GM18508 (cell line): Measurements from ENCODE around the gene PDE4C.
"Not testable (repeated sequence)": the region's sequence is repeated elsewhere in the genome, so short reads cannot be mapped to it uniquely, and the experiment has no call there.

Experiments
- ATAC-seq: cut with Tn5 transposase; IDR thresholded peaks from one replicate; pipeline ENCODE4 v1.9.1; 2021; ENCODE audit warnings: moderate number of reproducible peaks; ENCODE audit not compliant: insufficient read depth, unreplicated experiment

PDE4C gene

GRCh38 chr19:18224525-18225354, 1.5 kb downstream of the PDE4C start:
- ATAC-seq: peak; percentile 74

DNA sequence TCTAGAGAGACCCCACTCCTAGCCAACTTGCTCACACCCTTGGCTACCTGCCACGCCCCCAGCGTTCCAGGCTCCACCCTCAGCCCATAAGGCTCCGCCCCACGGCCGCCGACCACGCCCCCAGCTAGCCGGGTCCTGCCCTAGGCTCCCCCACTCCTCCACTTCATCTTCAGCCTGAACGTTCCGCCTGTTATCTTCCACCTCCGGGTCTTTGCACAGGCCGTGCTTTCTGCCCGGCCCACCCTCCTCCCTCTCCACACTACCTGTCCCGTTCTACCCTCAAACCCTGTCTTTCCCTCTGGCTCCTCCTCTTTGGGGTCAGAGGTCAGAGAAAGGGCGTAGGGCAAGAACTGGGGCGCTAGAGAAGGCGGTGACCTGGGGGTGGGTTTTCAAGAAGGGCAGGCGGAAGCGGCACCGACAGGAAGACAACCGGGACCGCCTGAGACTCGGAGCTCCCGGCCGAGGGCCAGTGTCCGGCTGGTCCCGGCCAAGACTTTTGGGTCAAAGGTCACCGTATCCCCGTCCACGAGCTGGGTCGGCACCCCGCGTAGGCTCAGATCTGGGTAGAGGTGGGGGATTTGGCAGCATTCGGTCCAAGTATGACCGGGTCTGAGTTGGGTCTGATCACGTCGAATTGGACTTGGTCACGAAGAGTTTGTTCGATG, 2.2 kb downstream of the PDE4C start:
- ATAC-seq: no peak

- no peak for ATAC-seq
Observed at GRCh38 chr19:18221815-18222725, 4.2 kb downstream of the PDE4C start.

DNA sequence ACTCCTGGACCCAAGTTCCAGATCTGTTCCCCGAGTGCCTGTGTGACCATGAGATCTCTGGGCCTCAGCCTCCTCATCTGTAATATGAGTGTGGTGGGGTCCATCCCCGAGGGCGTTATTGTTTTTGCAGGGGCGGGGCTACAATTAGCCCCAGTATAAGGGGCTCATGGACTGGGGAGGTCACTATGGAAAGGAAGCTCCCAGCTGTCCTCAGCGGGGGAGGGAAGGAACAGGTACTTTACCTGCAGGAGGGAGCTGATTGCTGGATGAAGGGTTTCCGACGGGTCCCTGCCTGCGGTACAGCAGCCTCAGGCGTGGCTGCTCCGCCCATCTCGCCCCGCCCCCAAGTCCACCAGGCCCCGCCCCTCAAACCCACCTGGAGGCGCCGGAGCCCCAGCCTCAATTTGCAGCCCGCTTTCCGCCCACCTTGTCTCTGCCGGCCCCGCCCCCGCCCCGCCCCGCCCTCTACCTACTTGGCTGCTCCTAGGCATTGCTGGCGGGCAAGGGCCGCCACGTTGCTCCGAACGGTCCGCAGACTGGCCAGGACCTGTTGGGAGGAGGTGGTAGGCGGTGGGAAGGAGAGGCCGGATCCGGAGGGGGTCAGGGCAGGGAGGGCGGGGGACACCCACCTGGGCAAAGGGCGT, 5.5 kb downstream of the PDE4C start:
- ATAC-seq: no peak

DNA sequence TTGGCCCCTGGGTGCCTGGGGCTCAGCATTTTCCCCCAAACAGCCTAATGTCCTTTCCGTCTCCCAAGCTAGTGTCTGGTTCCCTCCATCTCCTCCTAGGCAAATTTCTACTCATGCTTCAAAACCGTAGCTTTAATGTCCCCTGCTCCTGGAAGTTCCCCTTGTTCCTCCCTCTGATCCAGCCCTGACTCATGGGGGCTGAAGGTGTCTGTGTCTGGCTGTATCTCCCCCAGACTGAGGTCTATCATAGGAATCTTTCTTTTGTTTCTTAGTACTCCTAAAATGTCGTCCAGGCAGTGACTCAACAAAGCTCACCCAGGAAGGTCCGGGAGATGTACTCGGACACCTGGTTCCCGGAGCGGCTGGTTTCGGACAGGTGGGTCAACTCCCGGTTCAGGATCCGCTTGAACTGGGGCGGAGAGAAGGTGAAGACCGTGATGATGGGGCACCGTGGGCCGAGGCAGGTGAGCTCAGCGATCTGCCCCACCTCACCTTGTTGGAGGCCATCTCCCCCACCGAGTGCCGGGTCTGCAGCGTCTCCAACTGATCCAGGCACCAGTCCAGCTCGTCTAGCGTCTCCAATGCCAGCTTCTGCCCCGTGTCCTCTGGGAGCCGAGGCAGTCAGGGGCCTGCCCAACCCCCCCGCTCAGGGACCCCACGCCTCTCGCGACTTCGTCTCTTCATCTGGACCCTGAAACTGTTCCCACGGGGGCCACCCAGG, 6.2 kb downstream of the PDE4C start:
- ATAC-seq: no peak

- no peak for ATAC-seq
Observed at GRCh38 chr19:18218600-18218999, 7.6 kb downstream of the PDE4C start.

GRCh38 chr19:18218159-18218558, 8.1 kb downstream of the PDE4C start:
- ATAC-seq: no peak

DNA sequence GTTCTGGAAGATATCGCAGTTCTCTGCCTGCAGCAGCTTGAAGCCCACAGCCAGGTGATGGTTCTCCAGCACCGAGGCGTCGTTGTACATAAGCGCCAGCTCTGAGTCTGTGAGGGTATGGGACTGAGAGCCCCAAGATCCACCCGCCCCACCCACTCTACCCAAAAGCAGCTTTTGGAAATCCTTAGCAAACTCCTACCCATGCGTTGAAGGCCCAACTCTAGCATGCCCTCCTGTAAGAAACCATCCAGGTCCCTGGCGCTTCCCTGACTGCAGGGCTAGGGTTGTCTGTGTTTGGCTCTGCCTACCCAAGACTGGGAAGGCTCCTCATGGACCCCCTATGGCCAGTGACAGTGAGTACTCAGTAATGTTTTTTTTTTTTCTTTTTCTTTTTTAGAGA, 9.4 kb downstream of the PDE4C start:
- ATAC-seq: no peak

GRCh38 chr19:18214779-18215433, 11.3 kb downstream of the PDE4C start:
- no peak for ATAC-seq

DNA sequence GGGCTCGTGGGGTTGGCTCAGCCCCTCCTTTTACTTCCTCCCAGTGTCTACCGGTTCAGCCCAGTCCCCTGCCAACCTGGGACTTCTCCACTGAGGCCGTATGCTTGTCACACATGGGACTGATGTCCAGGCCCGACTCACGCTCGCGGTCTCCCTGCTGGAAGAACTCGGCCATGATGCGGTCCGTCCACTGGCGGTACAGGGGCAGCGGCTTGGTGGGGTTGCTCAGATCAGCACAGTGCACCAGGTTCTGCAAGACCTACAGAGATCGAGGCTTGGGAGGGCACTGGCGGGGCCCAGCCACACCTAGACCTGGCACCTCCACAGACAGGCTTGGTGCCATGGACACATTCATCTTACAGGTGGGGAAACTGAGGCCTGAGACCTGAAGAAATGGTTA, 14.6 kb downstream of the PDE4C start:
- ATAC-seq: no peak

- not testable (repeated sequence) for ATAC-seq
Observed at GRCh38 chr19:18209912-18210311, 16.3 kb downstream of the PDE4C start.

GRCh38 chr19:18208098-18208951, 17.9 kb downstream of the PDE4C start:
- ATAC-seq: no peak

- ATAC-seq: no peak
Observed at GRCh38 chr19:18206018-18206417, 20.2 kb downstream of the PDE4C start.

DNA sequence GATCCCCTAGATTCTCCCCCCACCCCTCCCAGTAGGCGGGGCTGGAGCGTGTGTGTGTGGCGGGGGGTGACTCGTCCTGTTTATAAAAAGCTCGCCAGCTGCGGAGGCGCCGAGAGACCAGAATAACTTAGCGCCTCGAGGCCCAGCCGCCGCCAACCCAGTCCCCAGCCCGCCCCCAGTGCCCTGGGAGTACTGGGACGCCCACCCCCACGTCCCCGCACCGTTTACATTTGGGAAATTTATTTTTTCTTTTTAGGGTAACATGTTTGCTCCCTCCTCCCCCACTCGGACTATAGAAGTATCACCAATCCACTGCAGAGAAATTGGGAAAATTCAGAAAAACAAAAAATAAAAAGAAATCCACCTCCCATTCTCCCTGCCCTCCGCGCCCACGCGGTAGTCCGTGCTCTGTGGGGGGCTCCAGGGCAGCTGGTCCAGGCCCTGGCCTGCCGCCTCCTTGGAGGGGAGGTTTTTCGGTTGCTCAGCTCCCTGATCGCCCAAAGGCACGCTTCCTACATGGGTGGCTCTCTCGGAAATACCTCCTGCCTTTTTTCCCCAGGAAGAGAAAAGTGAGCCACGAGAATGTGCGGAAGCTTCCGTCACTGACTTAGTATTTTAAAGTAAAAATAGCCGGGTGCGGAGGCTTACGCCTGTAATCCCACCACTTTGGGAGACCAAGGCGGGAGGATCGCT, 20.9 kb downstream of the PDE4C start:
- ATAC-seq: no peak

DNA sequence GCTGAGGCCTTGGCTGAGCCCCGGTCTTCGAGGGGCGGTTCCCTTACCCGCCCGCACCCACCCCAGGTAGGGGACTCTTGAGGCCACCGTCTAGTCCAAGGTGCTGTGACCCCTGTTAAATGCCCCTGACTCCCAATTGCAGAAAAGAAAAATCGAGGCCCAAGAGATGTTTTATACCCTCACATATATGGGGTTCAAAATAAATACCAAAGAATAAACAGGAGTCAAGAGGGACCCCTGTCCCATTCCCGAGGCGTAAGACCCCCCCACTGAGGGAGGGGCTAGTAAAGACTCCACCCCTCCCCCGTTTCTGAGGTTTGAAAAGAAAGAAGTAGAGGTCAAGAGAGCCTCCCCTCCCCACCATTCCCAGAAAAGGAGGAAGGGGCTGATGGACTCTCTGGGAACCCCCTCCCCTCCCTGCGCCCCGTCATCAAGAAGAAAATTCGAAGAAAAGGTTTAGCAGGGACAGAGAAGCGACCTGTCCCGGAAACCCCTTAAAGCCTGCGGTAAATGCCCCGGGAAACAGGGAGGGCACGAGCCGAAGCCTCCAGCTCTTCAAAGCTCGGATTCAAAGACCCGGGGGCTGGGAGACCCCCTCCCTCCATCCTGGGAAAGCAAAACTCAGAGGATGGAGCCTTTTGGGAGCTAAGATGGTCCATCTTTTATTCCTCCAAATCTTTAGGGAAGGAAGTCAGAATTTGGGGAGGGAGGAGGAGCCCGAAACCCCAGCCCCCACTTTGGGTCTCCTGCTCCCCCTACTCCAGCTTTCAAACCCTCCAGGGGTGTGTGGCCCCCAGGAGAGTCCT, 21.6 kb downstream of the PDE4C start:
- no peak for ATAC-seq

- ATAC-seq: peak; percentile 82
Observed at GRCh38 chr19:18203863-18204393, 22.3 kb downstream of the PDE4C start, which contains the start of gene RAB3A. Gene RAB3A (minus strand): TSS chr19:18204042. CDS start chr19:18202740, 1,302 bp downstream.
